MM.1S (cell line): ENCODE measurements around the gene TAP2.

Experiments
- DNase-seq: peaks from one replicate; pipeline ENCODE4 v3.0.0-alpha.2; 2015
- H2AFZ ChIP-seq: fragments of 300-600 bp; sonication (generic); 2 replicates; pipeline ENCODE4 v1.6.0; 2016; ENCODE audit warnings: antibody characterized with exemption, low read length
- H3F3A ChIP-seq: fragments of 300-600 bp; sonication (generic); 2 replicates; pipeline ENCODE4 v1.6.1; 2016; ENCODE audit warnings: mild to moderate bottlenecking, antibody characterized with exemption, low read length, moderate library complexity, mixed read lengths; ENCODE audit not compliant: insufficient read depth
- H3K27ac ChIP-seq: fragments of 300-600 bp; sonication (generic); 2 replicates; pipeline ENCODE4 v1.5.1; 2016; ENCODE audit warnings: mild to moderate bottlenecking, low read length
- H3K27me3 ChIP-seq: fragments of 300-600 bp; sonication (generic); replicated peaks from 2 replicates; pipeline ENCODE4 v1.6.0; 2016; ENCODE audit warnings: low read length; ENCODE audit not compliant: insufficient read depth
- H3K36me3 ChIP-seq: fragments of 300-600 bp; sonication (generic); replicated peaks from 2 replicates; pipeline ENCODE4 v1.6.1; 2016; ENCODE audit warnings: mild to moderate bottlenecking, low read length, mixed read lengths; ENCODE audit not compliant: insufficient read depth
- H3K4me1 ChIP-seq: fragments of 300-600 bp; sonication (generic); 2 replicates; pipeline ENCODE4 v1.6.1; 2016; ENCODE audit warnings: low read length, mixed read lengths
- H3K4me2 ChIP-seq: fragments of 300-600 bp; sonication (generic); 2 replicates; pipeline ENCODE4 v1.6.0; 2016; ENCODE audit warnings: low read depth, low read length
- H3K4me3 ChIP-seq: fragments of 300-600 bp; sonication (generic); 2 replicates; pipeline ENCODE4 v1.5.1; 2016; ENCODE audit warnings: low read length, mixed read lengths
- H3K79me2 ChIP-seq: fragments of 300-600 bp; sonication (generic); 2 replicates; pipeline ENCODE4 v1.6.1; 2016; ENCODE audit warnings: mixed run types, low read length, mixed read lengths
- H3K9ac ChIP-seq: fragments of 300-600 bp; sonication (generic); 2 replicates; pipeline ENCODE4 v1.6.1; 2016; ENCODE audit warnings: low read length, mixed read lengths
- H3K9me2 ChIP-seq: fragments of 300-600 bp; sonication (generic); replicated peaks from 2 replicates; pipeline ENCODE4 v1.6.1; 2016; ENCODE audit warnings: mild to moderate bottlenecking, low read length, mixed read lengths; ENCODE audit not compliant: insufficient read depth
- H3K9me3 ChIP-seq: fragments of 300-600 bp; sonication (generic); replicated peaks from 2 replicates; pipeline ENCODE4 v1.6.1; 2016; ENCODE audit warnings: mild to moderate bottlenecking, low read length, mixed read lengths; ENCODE audit not compliant: insufficient read depth
- H4K20me1 ChIP-seq: fragments of 300-600 bp; sonication (generic); 2 replicates; pipeline ENCODE4 v1.6.1; 2016; ENCODE audit warnings: mild to moderate bottlenecking, low read length, moderate library complexity, mixed read lengths; ENCODE audit not compliant: insufficient read depth
- EZH2 ChIP-seq: fragments of 300-600 bp; sonication (generic); optimal IDR thresholded peaks from 2 replicates; pipeline ENCODE3; 2017; ENCODE audit warnings: low read depth, mild to moderate bottlenecking, antibody characterized with exemption, low read length, mixed read lengths
- EZH2phosphoT487 ChIP-seq: fragments of 300-600 bp; sonication (generic); IDR thresholded peaks from 2 replicates; pipeline ENCODE4 v1.6.1; 2018; ENCODE audit warnings: antibody characterized with exemption, low read length
- TF ChIP-seq, protein P1 (sequence below): fragments of 300-600 bp; sonication (generic); IDR thresholded peaks from 2 replicates; pipeline ENCODE4 v1.5.1; 2016; ENCODE audit warnings: antibody characterized with exemption, low read length, mixed read lengths

The TAP2 gene

DNA sequence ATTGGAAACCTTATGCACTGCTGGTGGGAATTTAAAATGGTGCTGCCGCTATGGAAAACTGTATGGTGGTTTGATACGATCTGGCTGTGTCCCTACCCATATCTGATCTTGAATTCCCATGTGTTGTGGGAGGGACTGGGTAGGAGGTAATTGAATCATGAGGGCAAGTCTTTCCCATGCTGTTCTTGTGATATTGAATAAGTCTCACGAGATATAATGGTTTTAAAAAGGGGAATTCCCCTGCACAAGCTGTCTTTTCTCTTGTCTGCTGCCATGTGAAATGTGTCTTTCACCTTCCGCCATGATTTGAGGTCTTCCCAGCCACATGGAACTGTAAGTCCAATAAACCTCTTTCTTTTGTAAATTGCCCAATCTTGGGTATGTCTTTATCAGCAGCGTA is 4.9 kb downstream of the TAP2 start:
- Histone ChIP-seq H3K9ac (no peak overlapping the region), H3K9me3 (no peaks in the 10 kb centered on the region), H3K4me2 (no peak overlapping the region), H3K9me2 (no peaks in the 10 kb centered on the region), H3F3A (no peaks in the 10 kb centered on the region; the same call in 1 of the 2 replicates), H3K27ac (no peak overlapping the region), H3K27me3 (no peaks in the 10 kb centered on the region), H3K4me3 (no peak overlapping the region), H3K36me3 (peaks cover 7% of the 10 kb centered on the region), H4K20me1 (no peaks in the 10 kb centered on the region), H2AFZ (no peak overlapping the region), H3K4me1 (peaks cover 9% of the 10 kb centered on the region), H3K79me2 (peaks cover 20% of the 10 kb centered on the region)
- TF ChIP-seq EZH2phosphoT487: no peak
- no peak for TF ChIP-seq EZH2
- TF ChIP-seq, protein P1, sequence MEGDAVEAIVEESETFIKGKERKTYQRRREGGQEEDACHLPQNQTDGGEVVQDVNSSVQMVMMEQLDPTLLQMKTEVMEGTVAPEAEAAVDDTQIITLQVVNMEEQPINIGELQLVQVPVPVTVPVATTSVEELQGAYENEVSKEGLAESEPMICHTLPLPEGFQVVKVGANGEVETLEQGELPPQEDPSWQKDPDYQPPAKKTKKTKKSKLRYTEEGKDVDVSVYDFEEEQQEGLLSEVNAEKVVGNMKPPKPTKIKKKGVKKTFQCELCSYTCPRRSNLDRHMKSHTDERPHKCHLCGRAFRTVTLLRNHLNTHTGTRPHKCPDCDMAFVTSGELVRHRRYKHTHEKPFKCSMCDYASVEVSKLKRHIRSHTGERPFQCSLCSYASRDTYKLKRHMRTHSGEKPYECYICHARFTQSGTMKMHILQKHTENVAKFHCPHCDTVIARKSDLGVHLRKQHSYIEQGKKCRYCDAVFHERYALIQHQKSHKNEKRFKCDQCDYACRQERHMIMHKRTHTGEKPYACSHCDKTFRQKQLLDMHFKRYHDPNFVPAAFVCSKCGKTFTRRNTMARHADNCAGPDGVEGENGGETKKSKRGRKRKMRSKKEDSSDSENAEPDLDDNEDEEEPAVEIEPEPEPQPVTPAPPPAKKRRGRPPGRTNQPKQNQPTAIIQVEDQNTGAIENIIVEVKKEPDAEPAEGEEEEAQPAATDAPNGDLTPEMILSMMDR: no peak
- no peak for DNase-seq

- H3K79me2 ChIP-seq: peaks cover 14% of the 10 kb centered on the region
- H2AFZ ChIP-seq: no peak overlapping the region
- no peak overlapping the region for H3K4me2 ChIP-seq
- no peak for DNase-seq
- peaks cover 7% of the 10 kb centered on the region for H3K36me3 ChIP-seq
- H3K9me2 ChIP-seq: no peaks in the 10 kb centered on the region
- H3K9me3 ChIP-seq: no peaks in the 10 kb centered on the region
- H3F3A ChIP-seq: no peaks in the 10 kb centered on the region
- H3K4me3 ChIP-seq: no peak overlapping the region
- no peaks in the 10 kb centered on the region for H4K20me1 ChIP-seq
- peaks cover 9% of the 10 kb centered on the region for H3K4me1 ChIP-seq
- H3K27ac ChIP-seq: no peak overlapping the region
- H3K9ac ChIP-seq: no peak overlapping the region
- no peak for TF ChIP-seq EZH2phosphoT487
- TF ChIP-seq, protein P1: no peak
- TF ChIP-seq EZH2: no peak
- H3K27me3 ChIP-seq: no peaks in the 10 kb centered on the region
Measured at GRCh38 chr6:32832535-32832934, 6.0 kb downstream of the TAP2 start.

- Histone ChIP-seq H3K36me3 (peaks cover 7% of the 10 kb centered on the region), H3F3A (no peaks in the 10 kb centered on the region), H3K27me3 (no peaks in the 10 kb centered on the region), H3K4me3 (no peak overlapping the region), H3K9me3 (no peaks in the 10 kb centered on the region), H3K4me1 (no peaks in the 10 kb centered on the region), H3K9me2 (no peaks in the 10 kb centered on the region), H3K27ac (no peak overlapping the region), H3K4me2 (no peak overlapping the region), H3K79me2 (0 out of 2 replicates have a peak, but pooled peaks cover 4% of the 10 kb centered on the region), H3K9ac (no peak overlapping the region), H4K20me1 (no peaks in the 10 kb centered on the region), H2AFZ (no peak overlapping the region)
- no peak for DNase-seq
- TF ChIP-seq, protein P1: no peak
- TF ChIP-seq EZH2 (no peak), EZH2phosphoT487 (no peak)
Measured at GRCh38 chr6:32830936-32831335, 7.6 kb downstream of the TAP2 start.
